Gastrocnemius medialis (tissue), 4 donors: ENCODE data around the gene TTBK1.

Experiments
- CTCF ChIP-seq, 5 experiments: fragments of 450-650 bp in 3 of 5; fragments of 200-600 bp in 2 of 5; sonication (generic) in 2 of 5; IDR thresholded peaks in 4 of 5; conservative IDR thresholded peaks in 1 of 5; 1 replicate in 4 of 5; 2 replicates in 1 of 5; pipeline ENCODE4 v1.5.1; 2016 to 2019; ENCODE audit warnings: antibody characterized with exemption in 5 of 5, mild to moderate bottlenecking in 3 of 5, moderate library complexity in 3 of 5
- POLR2A ChIP-seq, 2 donors: fragments of 450-650 bp; IDR thresholded peaks; one replicate each; pipeline ENCODE4 v1.6.1; 2017; ENCODE audit warnings: antibody characterized with exemption in 2 of 2, mild to moderate bottlenecking in 2 of 2, moderate library complexity in 2 of 2

GRCh38 chr6:43283514-43283901 is 40.2 kb downstream of the TTBK1 start:
- TF ChIP-seq CTCF (IDR thresholded peaks at IDR 0.05 in 4 of 5, conservative IDR thresholded peaks at IDR 0.05 in 1 of 5) (no peak), POLR2A (IDR thresholded peaks at IDR 0.05) (no peak)
